ENCODE data around the gene CERKL.

- TF ChIP-seq CTCF (IDR thresholded peaks at IDR 0.05) (no peak), POLR2A (IDR thresholded peaks at IDR 0.05) (no peak)
Measured at GRCh38 chr2:181581534-181581933, 75.4 kb downstream of the CERKL start.
